Limb (tissue), 2 donors: Measurements from ENCODE around the gene BMI1.
"Not testable (repeated sequence)": the region's sequence is repeated elsewhere in the genome, so short reads cannot be mapped to it uniquely, and the experiment has no call there.

ENCODE experiments used
- DNase-seq, 2 donors: peaks; one replicate each; pipeline ENCODE4 v3.0.0-alpha.2; 2016; ENCODE audit errors: extremely low spot score in 2 of 2

Gene BMI1

DNA sequence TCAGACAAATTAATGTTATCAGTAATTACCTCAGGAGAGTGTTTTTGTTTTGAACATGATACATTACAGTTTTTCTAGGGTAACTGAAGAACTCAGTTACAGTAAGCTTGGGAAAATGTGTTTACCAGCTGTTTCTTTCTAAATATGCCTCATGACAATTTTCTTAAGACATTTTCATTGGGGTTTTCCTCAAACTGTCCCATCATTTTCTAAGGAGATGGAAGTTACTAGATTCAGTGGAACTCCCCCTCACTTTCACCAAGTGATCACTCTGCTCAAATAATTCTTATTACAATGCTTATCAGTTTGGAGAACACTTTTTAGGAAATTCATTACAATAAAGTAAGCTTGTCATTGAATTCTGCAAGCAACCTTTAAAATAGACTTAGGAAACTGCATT, 18.0 kb downstream of the BMI1 start:
- DNase-seq: no peak

DNA sequence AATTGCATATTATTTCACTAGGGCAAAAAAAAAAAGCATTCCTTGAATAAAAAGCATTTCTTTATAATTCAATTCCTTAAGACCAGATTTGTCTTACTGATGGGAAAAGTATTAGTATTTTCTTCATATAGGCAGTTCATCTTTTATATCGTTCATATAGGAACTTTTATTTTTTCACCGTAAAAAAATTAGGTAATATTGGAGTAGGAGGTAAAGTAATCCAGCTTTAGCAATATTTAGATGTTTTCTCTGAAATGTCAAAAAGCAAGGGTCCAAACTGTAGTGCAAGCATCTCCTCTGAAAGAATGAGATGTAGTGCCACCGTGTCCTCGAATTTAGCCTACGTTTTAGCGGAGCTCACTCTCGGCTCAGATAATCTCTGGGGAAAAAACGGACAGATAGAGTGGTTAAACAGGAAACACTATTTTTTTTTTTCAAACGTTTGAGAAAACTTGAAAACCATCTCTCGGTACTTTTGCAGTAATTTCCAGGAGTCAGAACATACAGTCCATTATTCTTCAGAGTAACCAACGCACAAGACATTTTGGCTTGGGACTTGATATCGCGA, 18.9 kb downstream of the BMI1 start:
- no peak for DNase-seq

DNA sequence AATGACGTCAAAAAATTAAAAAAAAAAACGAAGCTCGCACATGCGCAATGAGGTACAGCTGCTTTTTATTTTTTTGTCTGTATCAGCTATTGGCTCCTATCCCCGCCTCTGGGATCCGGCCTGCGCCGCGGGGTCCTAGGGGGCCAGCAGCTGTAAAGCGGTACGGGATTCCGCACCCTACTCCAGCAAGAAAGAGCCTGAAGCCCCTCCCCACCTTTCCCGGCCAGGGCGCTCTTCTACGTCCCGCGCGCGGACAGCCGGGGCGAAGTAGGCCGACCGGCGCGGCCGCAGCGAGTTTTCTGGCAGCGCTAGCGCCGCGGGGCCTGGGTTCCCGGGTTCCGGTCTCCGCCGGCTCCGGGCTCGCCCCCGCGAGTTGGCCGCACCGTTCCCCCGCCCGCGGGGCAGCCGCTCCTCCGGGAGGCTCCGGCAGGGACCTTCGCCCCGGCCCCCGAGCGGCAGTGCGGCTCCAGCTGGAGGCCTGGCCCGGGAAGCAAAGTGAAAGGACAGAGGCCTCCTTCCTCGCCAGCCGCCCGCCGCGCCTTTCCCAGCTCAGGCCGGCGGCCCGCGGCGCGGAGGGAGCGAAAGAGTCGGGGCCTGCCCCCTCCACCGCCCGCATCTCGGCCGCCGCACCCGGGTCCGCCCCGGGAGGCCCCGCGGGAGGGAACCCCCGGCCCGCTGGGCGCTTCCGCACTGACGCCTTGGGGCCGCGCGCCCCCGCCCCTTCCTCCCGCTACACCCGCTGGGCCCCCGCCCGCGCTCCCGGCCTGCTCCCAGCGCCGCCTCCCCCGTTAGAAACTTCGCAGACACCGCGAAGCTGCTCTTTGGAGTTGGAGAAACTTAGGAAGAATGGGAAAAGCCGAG, 19.7 kb downstream of the BMI1 start:
- DNase-seq: peak; percentile 85 to 90

DNA sequence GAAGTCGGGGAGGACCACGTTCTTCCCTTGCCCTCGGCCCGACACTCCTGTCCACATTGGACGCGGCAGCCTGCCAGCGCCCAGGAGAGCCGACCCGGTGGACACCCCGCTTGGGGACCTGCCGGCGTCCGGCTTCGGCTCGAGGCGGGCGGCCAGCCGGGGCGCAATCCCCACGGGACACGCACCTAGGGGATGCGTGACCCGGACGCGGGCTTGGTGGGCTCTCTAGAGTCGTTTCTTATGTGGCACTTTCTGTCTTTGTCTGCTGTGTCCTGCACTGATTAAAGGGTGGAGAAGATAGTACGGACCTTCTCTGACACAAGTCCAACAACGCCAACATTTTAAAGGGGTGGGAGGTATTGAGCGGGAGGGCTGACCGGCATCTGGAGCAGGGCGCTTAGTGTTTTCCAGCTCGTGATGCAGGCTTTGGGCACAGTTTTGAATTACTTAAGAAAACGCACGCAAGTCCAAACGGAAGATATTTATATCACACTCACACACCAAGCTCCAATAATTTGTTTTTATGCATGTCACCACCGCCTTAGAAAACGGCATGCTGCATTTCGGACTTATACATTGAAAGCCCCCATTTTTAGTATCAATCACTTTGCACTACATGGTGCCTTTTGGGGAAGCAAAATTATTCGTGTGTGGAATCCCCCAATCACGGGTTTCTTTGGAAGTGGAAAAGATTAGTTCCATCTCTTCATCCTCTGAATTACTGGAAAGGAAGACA, 20.5 kb downstream of the BMI1 start:
- DNase-seq: peak in 1 of 2 donors; percentile 79

DNA sequence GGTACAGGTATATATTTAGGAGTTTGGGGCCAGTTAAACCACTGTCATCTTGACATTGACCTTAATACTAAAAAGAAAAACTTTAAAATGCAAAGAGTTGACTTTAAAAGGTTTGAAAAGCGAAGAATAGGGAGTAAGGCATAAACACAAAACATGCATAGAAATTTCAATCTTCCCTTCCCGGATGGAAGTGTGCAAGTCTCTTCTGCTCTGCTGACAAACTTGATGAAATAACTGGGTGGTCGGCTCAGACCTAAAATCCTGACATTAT, 21.0 kb downstream of the BMI1 start:
- no peak for DNase-seq

DNA sequence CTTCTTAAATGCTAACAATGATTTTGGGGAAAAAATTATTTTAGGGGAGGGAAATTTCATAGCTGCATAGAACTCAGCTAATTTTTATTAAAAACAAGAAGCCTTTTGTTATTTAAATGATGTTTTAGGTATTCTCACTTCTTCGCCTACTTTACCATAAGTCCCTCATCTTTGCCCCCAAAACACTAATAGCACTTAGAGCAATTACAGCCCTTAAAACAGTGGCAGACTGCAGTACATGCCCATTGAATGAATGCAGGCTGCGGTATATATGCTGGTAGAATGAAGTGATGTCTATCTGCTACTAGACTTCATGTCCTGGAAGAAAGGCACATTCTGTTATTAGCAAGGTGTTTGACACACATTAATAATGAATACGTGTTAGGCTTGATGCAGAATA, 21.5 kb downstream of the BMI1 start:
- DNase-seq: no peak

DNA sequence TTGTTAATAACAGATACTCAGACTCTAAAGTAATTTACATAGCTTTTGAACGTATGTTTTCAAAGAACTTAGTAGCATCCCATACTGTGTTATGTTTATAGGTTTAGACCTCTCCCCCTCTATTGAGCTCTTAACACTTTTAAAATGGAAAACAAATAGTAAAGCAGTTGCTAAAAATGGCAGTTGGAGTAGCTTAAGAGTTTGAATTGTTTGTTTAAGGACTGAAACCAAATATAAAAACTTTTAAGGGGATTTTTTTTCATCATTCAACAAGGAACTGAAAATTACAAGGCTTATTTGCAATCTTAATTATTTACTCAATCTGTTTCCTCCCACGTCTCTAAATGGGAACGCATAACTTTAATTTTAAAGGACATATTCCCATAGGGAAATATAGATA, 22.8 kb downstream of the BMI1 start:
- no peak for DNase-seq

DNA sequence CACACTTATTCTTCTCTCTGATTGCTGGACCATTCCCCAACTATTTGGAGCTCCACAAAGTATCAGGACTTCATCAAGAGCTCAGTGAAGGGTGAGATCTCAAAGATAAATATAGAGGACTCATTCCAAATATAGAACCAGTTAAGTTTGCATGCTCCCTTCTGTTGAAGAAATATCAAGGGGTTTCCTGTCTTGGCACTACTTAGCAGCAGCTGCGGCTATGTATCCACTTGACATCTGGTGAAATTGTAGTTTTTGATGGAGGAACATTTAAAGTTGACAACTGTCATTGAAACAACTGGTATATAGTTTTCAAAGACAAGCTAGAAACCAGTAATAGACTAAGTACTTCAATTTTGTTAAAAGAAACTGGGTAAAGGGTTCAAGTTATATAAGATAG, 23.4 kb downstream of the BMI1 start:
- DNase-seq: no peak

DNA sequence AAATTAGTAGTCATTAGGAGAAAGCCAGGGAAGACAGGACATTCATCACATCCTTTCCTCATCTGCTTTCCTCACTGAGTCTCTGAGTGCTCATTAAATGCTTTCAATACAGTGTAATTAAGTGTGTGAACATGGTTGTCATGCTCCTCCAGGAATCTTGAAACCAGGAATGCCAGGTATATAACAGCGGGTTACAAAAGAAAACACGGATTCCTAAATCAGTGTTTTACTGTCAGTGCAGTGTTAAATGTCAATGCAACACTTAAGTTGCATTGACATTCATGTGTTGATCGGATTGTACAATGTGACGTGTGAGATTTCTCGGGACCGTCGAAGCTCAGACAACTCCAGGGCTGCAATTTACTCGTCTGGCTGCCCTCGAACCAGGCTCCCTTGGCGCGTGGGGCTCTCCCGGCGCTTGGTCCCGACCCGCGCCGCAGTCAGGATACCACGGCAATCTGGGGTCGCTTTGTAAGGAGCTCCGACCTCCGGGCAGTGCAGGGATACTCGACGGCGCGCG, 23.9 kb downstream of the BMI1 start:
- DNase-seq: no peak

DNA sequence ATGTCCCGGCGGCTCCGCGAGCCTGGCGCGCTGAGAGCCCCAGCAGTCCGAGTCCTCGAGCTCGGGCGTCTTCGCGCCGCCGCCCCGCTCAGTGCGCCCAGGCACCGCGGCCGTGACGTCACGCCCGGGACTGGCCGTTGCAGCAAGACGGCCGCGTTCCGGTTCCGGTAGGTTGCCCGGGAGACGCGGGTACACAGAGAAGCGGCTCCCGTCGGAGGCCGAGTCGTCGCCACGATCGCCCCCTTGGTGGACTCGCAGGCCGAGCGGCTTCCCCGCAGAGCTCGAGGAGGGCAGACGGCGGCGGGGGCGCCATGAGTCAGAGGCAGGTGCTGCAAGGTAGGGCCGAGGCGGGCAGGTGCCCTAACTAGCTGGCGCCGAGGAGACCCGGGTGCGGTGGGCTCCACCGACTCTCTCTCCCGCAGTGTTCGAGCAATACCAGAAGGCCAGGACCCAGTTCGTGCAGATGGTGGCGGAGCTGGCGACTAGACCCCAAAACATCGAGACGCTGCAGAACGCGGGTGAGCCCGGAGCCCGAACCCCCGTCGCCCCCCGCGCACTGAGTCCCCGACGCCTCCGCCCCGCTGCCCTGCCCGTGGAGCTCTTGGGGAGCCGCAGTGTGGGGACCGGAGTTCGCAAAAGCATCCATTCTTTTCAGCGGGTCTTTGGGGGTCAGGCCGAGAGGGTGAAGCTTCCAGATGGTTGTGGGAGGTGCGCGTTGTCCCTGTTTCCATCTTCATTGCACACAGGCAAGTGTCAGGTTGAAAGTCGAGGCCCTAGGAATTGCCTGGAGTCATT, 24.6 kb downstream of the BMI1 start, which contains the start of gene SPAG6:
Gene SPAG6 (plus strand): TSS at position 196 of the 795 bp plus-strand sequence. CDS start 116 bp downstream, at position 312.
- DNase-seq: peak in 1 of 2 donors; percentile 66

DNA sequence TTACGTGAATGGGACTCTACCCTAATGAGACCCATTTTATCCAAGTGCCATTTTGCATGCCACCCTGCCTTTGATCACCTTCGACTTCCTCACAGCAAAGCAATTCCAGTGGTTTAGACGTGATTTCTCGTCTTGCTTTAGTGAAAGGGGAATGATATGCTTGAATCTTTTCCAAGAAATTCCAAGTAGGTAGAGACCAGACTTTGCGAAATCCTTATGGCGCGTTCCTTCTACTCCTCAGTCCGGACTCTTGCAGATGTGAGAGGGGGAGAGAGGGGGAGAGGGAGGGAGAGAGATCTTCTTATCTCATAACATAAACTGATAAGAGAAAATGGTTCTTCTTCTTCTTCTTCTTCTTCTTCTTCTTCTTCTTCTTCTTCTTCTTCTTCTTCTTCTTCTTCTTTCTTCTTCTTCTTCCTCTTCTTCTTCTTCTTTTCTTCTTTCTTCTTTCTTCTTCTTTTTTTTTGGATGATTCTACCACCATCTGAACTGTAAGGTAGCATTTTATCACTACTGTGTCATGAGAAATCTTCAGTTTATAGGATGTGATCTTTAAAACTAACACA, 25.3 kb downstream of the BMI1 start:
- DNase-seq: no peak

DNA sequence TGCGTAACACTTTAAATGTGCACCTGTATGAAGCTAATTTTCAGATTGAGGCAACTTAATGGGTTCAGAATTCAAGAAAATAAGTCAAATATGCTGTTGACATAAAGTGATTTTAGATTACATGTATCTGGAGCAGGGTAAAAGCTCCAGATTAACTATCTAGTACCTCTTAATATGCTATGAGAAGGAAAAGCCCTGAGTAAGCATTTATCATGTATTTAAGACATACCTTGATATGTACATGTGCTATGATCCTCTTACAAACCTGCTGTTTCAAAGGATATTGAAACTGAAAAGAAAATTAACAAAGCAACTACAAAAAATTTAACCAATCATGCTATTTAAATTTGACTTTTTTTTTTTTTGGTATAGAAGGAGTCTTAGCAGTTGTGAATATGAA, 28.9 kb downstream of the BMI1 start:
- no peak for DNase-seq

DNA sequence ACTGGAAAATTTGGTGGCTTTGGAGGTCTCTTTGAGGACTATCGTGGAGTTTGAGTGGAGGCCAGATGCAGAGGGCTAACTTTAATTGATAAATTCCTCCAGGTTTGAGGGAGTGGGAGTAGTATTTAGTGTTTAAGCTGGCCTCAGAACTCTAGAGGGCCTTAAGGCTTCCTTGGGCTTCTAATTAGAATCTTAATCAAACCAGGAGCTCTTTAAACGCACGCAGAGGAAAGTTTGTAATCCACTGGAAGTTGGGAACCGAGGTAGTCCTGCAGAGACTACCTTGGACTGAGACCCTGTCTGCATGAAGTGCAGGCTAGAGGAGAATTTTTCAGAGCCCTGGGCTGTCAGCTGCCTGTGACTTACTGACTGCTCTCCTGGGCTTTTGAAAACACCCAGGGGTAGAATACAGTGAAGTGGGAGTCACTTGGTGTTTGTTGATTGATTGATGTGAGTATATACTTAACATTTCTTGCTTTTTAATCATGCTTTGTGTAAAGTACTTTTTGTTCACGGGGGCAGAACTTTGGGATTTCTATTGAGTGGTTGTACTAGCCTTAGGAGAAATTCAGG, 30.3 kb downstream of the BMI1 start:
- DNase-seq: no peak

DNA sequence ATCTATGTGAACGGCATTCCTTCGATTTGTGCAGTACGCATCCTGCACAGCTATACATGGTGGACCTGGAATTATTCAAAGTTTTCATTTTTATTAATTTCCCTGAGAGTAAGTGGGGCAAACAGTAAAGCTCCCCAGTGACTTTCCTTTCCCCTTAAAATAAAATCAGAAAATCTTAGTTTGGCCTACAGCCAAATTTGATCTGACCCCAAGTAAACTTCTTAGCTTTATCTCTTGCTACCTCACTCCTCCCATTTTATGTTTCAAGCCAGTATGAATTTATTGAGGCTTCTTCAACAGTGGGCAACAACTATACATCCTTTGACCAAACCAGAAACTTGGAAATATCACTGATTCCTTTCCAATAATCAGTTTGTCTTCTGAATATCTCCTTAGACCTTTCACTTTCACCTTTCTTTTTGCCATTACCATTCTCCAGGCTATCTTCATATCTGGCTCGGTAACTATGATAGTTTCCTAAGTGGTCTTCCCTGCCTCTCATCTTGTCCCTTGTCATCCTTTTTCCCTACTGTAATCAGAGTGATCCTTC, 35.5 kb downstream of the BMI1 start:
- DNase-seq: no peak

DNA sequence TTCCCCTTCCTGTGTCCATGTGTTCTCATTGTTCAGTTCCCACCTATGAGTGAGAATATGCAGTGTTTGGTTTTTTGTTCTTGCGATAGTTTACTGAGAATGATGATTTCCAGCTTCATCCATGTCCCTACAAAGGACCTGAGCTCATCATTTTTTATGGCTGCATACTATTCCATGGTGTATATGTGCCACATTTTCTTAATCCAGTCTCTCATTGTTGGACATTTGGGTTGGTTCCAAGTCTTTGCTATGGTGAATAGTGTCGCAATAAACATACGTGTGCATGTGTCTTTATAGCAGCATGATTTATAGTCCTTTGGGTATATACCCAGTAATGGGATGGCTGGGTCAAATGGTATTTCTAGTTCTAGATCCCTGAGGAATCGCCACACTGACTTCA, 36.9 kb downstream of the BMI1 start:
- DNase-seq: not testable (repeated sequence)

DNA sequence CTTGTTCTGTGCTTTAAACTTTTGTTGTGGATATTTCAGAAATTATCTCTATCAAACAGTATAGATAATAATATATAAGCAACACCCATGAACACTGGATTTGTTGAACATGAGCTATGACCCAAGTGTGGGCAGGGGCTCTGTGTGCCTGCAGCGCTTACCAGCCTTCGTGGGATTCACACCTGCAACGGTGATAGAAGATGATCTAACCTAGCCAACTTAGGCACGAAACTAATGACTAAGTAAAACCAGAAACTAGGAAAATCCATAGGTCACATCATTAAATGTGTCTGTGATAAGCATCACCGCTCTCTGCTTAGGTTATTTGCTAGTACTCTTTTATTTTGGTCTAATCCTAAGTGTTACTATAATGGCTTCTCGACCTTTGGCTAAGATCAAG, 42.4 kb downstream of the BMI1 start:
- DNase-seq: no peak

DNA sequence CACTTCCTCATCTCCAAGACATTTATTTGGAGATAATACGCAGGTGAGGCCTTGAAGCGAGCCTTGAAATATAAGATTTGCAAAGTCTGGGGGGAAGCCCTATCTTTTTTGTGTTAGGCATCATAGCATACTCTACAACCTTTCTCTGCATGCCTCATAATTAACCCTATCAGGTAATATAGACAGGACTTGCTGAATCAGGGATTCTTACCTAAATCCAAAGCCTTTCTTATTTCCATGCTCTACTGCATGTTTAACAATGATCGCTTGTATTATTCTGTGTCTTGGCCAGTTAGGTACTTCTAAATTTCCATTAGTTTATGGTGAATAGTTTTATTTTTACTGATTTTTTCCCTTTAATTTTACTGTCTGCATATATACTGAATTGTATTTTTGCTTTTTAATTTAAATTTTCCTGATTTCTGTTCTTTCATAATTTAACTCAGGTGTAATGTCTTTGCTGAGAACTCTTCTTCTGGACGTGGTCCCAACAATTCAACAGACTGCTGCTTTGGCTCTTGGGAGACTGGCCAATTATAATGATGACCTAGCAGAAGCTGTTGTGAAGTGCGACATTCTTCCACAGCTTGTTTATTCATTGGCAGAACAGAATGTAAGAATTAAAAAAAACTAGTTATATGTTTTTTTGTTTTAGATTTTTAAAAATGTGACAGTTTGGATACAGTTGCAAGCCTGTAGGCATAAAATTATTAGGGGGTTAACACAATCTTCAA, 43.7 kb downstream of the BMI1 start:
- DNase-seq: no peak

DNA sequence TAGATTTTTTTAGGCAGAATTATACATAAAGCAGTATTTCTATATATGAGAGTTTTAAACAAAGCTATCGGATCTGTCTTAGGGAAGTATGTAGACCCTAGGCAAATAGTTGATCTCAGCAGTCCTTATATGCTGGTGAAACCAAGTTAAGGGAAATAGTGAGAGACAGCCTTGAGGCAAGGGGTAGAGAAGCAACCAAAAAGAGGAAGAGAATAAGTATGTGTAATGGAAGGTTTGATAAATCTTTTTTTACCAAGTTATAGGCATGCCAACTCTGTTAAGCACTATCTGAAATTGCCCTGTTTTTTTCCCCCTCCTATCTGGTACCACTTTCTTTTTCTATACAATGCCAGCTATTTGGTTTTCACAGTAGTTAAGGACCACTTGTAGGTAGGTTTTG, 44.3 kb downstream of the BMI1 start:
- no peak for DNase-seq

DNA sequence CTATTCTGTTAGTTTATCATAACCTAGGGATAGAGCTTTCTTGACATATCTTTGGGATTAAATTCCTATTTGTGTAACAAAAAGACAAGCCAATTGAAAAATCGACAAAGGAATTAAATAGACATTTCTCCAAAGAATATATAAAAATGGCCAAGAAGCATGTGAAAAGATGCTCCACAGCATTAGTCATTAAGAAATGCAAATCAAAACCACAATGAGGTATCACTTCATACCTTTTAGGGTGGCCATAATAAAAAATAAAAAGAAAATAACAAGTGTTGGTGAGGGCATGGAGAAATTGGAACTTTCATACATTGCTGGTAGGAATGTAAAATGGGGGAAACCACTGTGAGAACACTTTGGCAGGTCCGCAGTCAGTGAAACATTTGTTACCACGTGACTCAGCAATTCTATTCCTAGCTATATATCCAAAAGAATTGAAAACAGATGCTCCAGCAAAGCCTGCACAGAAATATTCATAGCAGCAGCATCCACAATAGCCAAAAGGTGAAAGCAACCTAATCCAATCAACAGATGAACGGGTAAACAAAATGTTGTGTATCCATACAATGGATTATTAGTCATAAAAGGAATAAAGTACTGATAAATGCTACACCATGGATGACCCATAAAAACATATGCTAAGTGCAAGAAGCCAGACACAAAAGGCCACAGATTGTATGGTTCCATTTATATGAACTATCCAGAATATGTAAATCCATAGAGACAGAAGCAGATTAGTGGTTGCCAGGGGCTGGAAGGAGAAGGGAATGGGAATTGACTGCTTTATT, 44.9 kb downstream of the BMI1 start:
- DNase-seq: no peak
